NCI-H1048 (cell line): ENCODE results near the gene CRNKL1.
A peak's percentile ranks its signal among the peaks of the same experiment; 100 is the strongest.

Experiments
- DNase-seq: peaks from one replicate; lab custom pipeline; 2025; lab: John Stamatoyannopoulos, UW

CRNKL1 gene

GRCh38 chr20:20063941-20064702, 11.9 kb upstream of the CRNKL1 start:
- DNase-seq, result no peak

GRCh38 chr20:20060234-20060998, 8.2 kb upstream of the CRNKL1 start:
- no peak for DNase-seq

GRCh38 chr20:20051767-20052073, 546 bp downstream of the CRNKL1 start:
- DNase-seq, result no peak

- no peak for DNase-seq
Observed at GRCh38 chr20:20039752-20040387, 12.4 kb downstream of the CRNKL1 start.

- no peak for DNase-seq
Observed at GRCh38 chr20:20038586-20038985, 13.7 kb downstream of the CRNKL1 start.

GRCh38 chr20:20037960-20038359, 14.3 kb downstream of the CRNKL1 start:
- DNase-seq, result no peak

- DNase-seq, result no peak
Observed at GRCh38 chr20:20036756-20037155, 15.5 kb downstream of the CRNKL1 start.

GRCh38 chr20:20034486-20034885, 17.8 kb downstream of the CRNKL1 start:
- no peak for DNase-seq

GRCh38 chr20:20031790-20032189, 20.5 kb downstream of the CRNKL1 start:
- DNase-seq, result no peak

GRCh38 chr20:20027284-20027683, 25.0 kb downstream of the CRNKL1 start:
- no peak for DNase-seq

- no peak for DNase-seq
Observed at GRCh38 chr20:20024942-20025341, 27.3 kb downstream of the CRNKL1 start.

GRCh38 chr20:20023395-20023794, 28.9 kb downstream of the CRNKL1 start:
- no peak for DNase-seq

- no peak for DNase-seq
Observed at GRCh38 chr20:20022498-20022897, 29.8 kb downstream of the CRNKL1 start.

- DNase-seq, result no peak
Observed at GRCh38 chr20:20021835-20022234, 30.4 kb downstream of the CRNKL1 start.

- no peak for DNase-seq
Observed at GRCh38 chr20:20020908-20021307, 31.4 kb downstream of the CRNKL1 start.

- DNase-seq, result no peak
Observed at GRCh38 chr20:20019123-20019522, 33.1 kb downstream of the CRNKL1 start.

GRCh38 chr20:20018366-20018765, 33.9 kb downstream of the CRNKL1 start:
- no peak for DNase-seq

- DNase-seq, result no peak
Observed at GRCh38 chr20:20017844-20018185, 34.5 kb downstream of the CRNKL1 start.

- peak; percentile 66 for DNase-seq
Observed at GRCh38 chr20:20017001-20017843, 35.0 kb downstream of the CRNKL1 start, which contains the start of gene NAA20. Gene NAA20 (plus strand): TSS chr20:20017362. CDS start chr20:20017397, 35 bp downstream.

- DNase-seq, result no peak
Observed at GRCh38 chr20:20014659-20015058, 37.6 kb downstream of the CRNKL1 start.

- DNase-seq, result no peak
Observed at GRCh38 chr20:20012541-20012940, 39.7 kb downstream of the CRNKL1 start.
